GM19238 (cell line): ENCODE results near the gene HIVEP1.

Experiments used
- DNase-seq: peaks from one replicate; pipeline ENCODE4 v3.0.0; 2011; ENCODE audit warnings: low spot score; ENCODE audit not compliant: insufficient read length

Gene HIVEP1

GRCh38 chr6:12182676-12183075, 170.6 kb downstream of the HIVEP1 start:
- no peak for DNase-seq

GRCh38 chr6:12185081-12185673, 173.1 kb downstream of the HIVEP1 start:
- no peak for DNase-seq

- no peak for DNase-seq
Measured at GRCh38 chr6:12186528-12186927, 174.4 kb downstream of the HIVEP1 start.

- DNase-seq, result no peak
Measured at GRCh38 chr6:12189150-12189549, 177.0 kb downstream of the HIVEP1 start.

- no peak for DNase-seq
Measured at GRCh38 chr6:12189661-12190060, 177.5 kb downstream of the HIVEP1 start.

GRCh38 chr6:12190252-12190651, 178.1 kb downstream of the HIVEP1 start:
- no peak for DNase-seq

- no peak for DNase-seq
Measured at GRCh38 chr6:12196326-12196936, 184.3 kb downstream of the HIVEP1 start.

- no peak for DNase-seq
Measured at GRCh38 chr6:12198851-12199250, 186.7 kb downstream of the HIVEP1 start.

GRCh38 chr6:12200015-12200564, 188.0 kb downstream of the HIVEP1 start:
- no peak for DNase-seq

- DNase-seq, result no peak
Measured at GRCh38 chr6:12200761-12201160, 188.6 kb downstream of the HIVEP1 start.

GRCh38 chr6:12203001-12203400, 190.9 kb downstream of the HIVEP1 start:
- DNase-seq, result no peak

- DNase-seq, result no peak
Measured at GRCh38 chr6:12208190-12208589, 196.1 kb downstream of the HIVEP1 start.

GRCh38 chr6:12208673-12209072, 196.6 kb downstream of the HIVEP1 start:
- DNase-seq, result no peak
